Anterior cingulate cortex (tissue), 58 donors: Measurements from ENCODE around the gene CDH11.

Experiments used
- DNase-seq, 58 donors: peaks; one replicate each; lab custom pipeline; 2025; lab: John Stamatoyannopoulos, UW

Gene CDH11

DNA sequence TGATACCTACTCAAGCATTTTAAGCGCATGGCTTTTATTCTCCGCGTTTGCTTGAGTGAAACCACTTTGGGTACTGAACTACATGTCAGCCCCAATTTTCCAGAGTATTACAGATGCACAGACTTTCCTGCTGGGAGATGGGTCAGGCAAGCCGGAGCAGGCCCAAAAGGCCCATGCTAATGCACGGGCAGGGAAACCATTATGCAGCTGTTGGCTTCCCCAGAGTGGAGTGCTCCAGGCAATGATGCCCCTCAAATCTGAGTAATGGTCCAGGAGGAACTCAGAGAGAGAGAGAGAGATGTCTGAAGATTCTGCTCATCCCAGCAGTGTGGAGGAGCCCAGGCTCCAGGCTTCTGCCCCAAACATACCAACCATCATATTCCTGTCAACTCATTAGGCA lies 80.2 kb downstream of the CDH11 start:
- no peak for DNase-seq

DNA sequence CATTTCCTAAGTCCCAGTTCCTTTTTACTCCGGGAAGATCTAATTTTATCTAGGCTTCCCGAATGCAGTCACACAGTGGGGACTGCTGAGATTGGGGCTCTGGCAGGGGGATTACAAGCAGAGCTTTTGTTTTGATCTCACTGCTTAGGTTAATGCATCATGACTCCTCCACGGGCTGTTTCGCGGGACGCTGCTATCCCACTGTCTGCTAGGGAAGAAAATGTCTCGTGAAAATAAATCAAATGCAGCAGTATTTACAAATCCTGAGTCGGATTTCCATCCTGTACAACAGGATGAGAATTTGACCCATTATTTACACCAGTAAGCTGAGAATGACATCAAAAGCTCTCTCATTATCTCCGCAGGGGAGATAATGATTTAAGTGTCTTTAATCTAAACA lies 83.8 kb downstream of the CDH11 start:
- DNase-seq = peak in 1 of 58 donors; percentile 12

DNA sequence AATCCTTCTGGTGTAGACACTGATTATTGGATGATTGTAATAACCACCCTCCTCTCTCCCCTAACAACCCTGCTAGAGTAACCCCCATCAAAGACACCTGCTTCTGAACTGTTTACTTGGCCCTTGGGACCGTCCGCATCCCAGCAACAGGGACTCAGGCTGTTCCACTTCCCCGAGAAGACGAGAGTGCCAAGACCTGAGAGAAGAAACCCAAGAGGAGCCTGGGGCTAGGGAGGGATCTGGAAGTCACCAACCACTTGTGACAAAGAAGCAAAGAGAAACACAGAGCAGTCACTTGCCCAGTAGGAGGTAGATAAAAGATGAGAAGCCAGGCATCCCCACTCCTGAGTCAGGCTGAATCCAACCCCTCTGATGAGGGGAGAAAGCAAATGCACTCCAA lies 84.3 kb downstream of the CDH11 start:
- peak in 1 of 58 donors; percentile 15 for DNase-seq

DNA sequence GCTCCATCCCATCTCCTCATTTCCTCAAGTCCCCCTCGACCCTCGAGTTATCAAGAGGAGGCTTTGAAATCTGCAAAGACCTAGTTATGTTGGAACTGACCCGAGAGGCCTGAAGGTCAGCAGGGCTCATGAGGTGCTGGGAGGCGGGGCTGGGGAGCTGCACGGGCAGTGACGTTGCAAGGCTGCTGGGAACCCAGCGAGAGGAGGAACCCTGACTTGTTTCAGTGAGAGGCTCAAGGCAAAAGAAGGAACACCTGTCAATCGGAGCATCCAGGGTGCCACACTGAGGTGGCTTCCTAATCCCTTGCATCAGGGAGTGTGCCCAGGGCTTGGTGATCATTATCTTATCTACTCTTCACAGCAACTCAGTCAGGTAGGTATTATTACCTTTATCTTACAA lies 86.9 kb downstream of the CDH11 start:
- DNase-seq = no peak

DNA sequence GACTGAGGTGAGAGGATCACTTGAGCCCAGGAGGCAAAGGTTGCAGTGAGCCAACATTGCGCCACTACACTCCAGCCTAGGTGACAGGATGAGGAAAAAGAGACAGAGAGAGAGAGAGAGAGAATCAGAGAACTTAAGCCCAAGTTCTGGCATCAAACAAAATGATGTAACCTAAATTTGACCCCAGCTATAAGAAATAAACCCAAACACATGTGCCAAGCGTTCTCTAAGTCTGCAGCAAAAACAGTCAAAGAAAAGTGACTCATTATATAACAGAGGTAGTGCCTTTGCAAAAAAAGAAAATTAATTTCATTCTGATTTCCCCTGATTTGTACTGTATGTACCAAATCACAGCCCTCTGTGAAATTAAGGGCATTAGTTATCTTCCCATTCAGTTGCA lies 89.5 kb downstream of the CDH11 start:
- DNase-seq = no peak

DNA sequence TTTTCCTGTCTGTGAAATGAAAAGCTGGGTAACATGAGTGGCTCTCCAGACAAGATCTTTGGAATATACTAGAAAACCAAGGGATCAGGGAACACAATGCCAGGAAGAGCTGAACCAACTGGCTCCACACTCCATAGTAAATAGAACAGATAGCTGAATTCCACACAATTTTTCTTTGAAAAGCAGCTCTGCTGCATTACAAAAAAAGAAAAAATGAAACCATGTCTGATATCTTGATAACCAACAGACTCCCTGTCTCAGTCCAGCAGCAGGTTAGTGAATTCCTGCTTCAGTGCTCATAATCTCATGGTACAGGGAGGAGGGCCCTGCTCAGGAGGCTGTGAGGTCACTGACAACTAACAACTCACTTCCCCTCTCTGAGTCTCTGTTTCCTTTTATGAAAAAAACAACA lies 97.1 kb downstream of the CDH11 start:
- DNase-seq = no peak

DNA sequence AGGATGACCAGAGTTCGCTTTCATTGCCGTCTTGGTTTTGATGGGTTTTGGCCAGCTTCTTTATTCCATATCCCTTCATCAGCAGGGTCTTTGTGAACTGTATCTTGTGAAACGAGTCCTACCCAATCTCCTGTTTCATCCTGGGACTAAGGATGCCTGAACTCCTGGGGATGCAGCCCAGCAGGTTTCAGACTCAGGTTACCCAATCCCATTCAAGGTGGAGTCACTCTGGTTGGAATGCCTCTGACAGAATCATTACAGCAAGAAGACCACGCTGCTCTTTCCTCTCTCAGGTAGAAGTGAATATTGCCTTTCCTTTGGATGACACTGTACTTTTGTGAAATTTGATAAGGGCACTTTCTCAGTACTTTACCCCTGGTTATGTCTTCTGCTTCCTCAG lies 98.1 kb downstream of the CDH11 start:
- no peak for DNase-seq

GRCh38 chr16:65021852-65022595 lies 99.8 kb downstream of the CDH11 start:
- no peak for DNase-seq

DNA sequence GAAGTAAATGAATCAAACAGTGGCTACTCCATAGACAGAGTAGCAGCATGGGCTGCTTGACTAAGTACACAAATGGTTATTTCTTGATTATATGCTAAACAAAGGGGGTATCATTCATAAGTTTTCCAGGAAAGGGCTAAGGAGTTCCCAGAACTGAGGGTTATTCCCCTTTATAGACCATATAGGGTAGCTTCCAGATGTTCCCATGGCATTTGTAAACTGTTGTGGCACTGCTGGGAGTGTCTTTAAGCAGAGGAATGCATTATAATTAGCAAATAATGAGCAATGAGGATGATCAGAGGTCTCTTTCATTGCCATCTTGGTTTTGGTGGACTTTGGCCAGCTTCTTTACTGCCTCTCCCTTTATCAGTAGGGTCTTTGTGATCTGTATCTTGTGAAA lies 105.1 kb downstream of the CDH11 start:
- DNase-seq = no peak

GRCh38 chr16:65015599-65015998 lies 106.3 kb downstream of the CDH11 start:
- DNase-seq = no peak

- DNase-seq = no peak
Measured at GRCh38 chr16:65012357-65012756, 109.5 kb downstream of the CDH11 start.

GRCh38 chr16:65010125-65010524 lies 111.7 kb downstream of the CDH11 start:
- peak in 1 of 58 donors; percentile 19 for DNase-seq

- no peak for DNase-seq
Measured at GRCh38 chr16:65005696-65006095, 116.2 kb downstream of the CDH11 start.

DNA sequence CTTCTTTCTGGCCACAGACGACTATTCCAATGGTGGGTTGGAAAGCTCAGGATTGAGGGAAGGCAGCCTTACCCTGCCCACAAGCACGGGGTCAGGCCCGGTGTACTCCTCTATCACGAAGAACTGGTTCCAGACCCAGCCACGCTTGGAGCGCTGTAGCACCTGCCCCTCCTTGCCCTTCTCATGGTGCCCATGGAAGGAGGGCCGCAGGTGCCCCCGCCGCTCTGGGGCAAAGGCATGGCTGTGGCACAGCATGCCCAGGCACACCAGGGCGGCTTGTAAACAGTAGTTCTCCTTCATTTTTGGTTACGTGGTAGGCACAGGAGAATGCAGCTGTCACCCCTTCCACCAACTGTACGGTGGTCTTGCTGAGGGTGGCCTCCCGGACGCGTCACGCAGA lies 117.3 kb downstream of the CDH11 start:
- DNase-seq = no peak

DNA sequence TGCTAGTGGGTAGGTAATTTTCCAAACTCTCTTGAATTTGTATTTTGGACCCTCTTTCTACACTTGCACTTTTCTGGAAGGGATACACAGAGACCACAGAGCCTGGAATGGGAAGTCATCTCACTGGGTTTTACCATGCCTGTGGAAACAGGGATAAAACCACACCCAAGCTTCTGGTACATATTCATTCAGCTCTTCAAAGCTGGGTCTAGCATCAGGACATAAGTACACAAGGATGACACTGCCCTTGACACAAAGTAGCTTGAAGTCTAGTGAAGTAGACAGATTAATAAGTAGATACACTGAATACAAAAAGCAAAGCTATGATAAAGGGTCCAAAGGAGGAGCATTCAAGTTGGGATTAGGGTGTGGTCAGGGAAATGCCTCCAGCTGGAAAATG lies 118.2 kb downstream of the CDH11 start:
- no peak for DNase-seq

DNA sequence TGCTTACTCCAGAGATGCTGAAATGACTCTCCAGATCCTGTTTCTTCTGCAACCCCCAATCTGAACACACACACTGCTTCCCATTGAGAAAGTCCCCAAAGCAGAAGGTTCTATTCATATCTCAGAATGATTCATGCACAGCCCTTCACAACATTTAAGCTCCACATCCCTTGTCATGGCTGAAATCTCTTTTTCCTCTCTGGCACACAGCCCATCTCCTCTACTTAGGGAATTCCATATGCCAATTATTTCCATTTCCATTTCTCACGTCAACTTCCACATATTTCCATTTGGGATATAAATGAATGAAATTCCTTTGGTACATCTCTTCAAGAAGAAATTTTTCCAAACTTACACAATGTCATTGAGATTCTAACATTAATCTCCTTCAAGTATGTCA lies 119.6 kb downstream of the CDH11 start:
- peak in 2 of 58 donors; percentile 21 to 30 for DNase-seq

- DNase-seq = no peak
Measured at GRCh38 chr16:65000654-65001053, 121.2 kb downstream of the CDH11 start.

GRCh38 chr16:64997751-64998150 lies 124.1 kb downstream of the CDH11 start:
- DNase-seq = no peak

DNA sequence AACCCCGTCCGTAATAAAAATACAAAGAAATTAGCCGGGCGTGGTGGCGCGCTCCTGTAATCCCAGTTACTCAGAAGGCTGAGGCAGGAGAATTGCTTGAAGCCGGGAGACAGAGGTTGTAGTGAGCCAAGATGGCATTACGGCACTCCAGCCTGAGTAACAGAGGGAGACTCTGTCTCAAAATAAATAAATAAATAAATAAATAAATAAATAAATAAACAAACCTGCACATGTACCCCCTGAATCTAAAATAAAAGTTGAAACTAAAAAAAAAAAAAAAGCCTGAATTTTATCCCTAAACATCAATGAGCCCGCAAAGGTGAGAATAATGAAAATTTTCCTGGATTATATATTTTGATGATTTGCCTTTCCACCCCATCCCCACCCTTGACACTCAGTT lies 124.7 kb downstream of the CDH11 start:
- no peak for DNase-seq

- DNase-seq = no peak
Measured at GRCh38 chr16:64996641-64997040, 125.2 kb downstream of the CDH11 start.

GRCh38 chr16:64993464-64993863 lies 128.4 kb downstream of the CDH11 start:
- no peak for DNase-seq

- DNase-seq = no peak
Measured at GRCh38 chr16:64991001-64991400, 130.9 kb downstream of the CDH11 start.

DNA sequence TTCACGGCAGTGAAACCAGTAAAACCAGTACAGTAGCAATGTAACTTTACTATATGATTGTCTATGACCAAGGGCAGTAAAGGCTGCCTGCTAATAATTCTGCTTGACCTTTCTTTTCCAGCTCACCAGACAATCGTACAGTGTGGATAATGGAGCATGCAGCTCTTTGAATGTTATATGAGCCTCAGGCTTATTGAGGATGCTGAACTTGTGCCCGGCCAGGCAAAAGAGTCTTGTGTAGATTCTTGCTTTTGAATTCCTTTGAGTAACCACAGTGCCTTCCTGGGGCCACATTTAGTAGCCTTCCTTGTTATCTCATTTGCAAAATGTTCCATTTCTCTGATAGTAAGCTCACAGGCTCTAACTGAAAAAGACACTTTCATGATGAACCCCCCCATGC lies 131.8 kb downstream of the CDH11 start:
- no peak for DNase-seq
